Measurements from ENCODE around the gene TSG101.

Gene TSG101

DNA sequence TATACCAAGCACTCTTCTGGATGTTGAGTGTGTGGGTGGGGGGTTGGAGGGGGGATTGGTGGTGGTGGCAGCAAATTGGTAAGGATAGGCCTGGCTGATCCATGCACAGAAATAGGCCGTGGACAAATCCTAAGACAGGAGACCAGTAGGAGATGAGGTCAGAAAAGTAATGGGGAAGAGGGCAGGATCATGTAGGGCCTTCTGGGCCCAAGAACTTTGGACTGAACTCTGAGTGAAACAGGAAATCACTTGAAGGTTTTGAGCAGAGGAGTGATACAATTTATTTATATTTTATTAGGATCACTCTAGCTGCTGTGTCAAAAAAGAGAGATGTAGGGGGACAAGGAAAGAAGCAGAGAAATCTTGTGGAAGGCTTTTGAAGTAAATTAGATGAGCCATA, 28.7 kb downstream of the TSG101 start:
- TF ChIP-seq CTCF (conservative IDR thresholded peaks at IDR 0.05; ENCODE audit: control insufficient read depth, insufficient read depth, low read depth, low read length): no peak
- no peak overlapping the region for H3K4me3 ChIP-seq (ENCODE audit: control insufficient read depth, low read depth, low read length)
- no peak for DNase-seq (ENCODE audit: low read depth)

GRCh38 chr11:18495703-18496102, 31.0 kb downstream of the TSG101 start:
- TF ChIP-seq CTCF (conservative IDR thresholded peaks at IDR 0.05; ENCODE audit: control insufficient read depth, insufficient read depth, low read depth, low read length): no peak
- peak; percentile 15 for DNase-seq (ENCODE audit: low read depth)
- H3K4me3 ChIP-seq (ENCODE audit: control insufficient read depth, low read depth, low read length): no peak overlapping the region

- no peak for TF ChIP-seq CTCF (conservative IDR thresholded peaks at IDR 0.05; ENCODE audit: control insufficient read depth, insufficient read depth, low read depth, low read length)
- DNase-seq (ENCODE audit: low read depth): no peak
- no peak overlapping the region for H3K4me3 ChIP-seq (ENCODE audit: control insufficient read depth, low read depth, low read length)
Measured at GRCh38 chr11:18495271-18495670, 31.5 kb downstream of the TSG101 start.

- DNase-seq (ENCODE audit: low read depth): no peak
- H3K4me3 ChIP-seq (ENCODE audit: control insufficient read depth, low read depth, low read length): no peak overlapping the region
- no peak for TF ChIP-seq CTCF (conservative IDR thresholded peaks at IDR 0.05; ENCODE audit: control insufficient read depth, insufficient read depth, low read depth, low read length)
Measured at GRCh38 chr11:18493310-18493709, 33.4 kb downstream of the TSG101 start.

DNA sequence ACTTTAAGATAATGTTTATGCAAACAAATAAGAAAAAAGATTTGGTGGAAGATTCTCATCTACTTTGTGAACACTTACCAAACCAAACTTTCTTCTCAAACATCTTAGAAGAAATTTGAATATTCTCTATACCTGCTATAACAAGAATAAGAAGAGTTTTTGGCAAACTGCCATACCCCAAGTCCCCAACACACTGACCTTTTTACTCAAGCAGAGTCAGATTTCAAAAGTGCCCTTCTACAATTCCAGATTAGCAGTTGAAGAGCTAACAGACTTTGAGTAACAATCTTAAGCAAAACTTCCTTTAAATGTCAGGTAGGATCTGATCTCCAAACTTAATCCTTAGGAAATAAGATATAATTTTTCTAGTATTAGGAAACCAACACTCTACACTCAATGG, 33.9 kb downstream of the TSG101 start:
- TF ChIP-seq CTCF (conservative IDR thresholded peaks at IDR 0.05; ENCODE audit: control insufficient read depth, insufficient read depth, low read depth, low read length): no peak
- peak; percentile 2 for DNase-seq (ENCODE audit: low read depth)
- no peak overlapping the region for H3K4me3 ChIP-seq (ENCODE audit: control insufficient read depth, low read depth, low read length)

- peak; percentile 7 for DNase-seq (ENCODE audit: low read depth)
- no peak for TF ChIP-seq CTCF (conservative IDR thresholded peaks at IDR 0.05; ENCODE audit: control insufficient read depth, insufficient read depth, low read depth, low read length)
- H3K4me3 ChIP-seq (ENCODE audit: control insufficient read depth, low read depth, low read length): no peak overlapping the region
Measured at GRCh38 chr11:18491924-18492323, 34.8 kb downstream of the TSG101 start.

Measured in fibroblast of mammary gland (primary cell).